Skeletal muscle satellite cell (primary cell): ENCODE results near the gene DNAI4.
A peak's percentile ranks its signal among the peaks of the same experiment; 100 is the strongest.
"Not testable (repeated sequence)": the region's sequence is repeated elsewhere in the genome, so short reads cannot be mapped to it uniquely, and the experiment has no call there.

Experiments
- H3K27me3 ChIP-seq: 2 replicates; pipeline ENCODE4 v1.7.0; 2013; ENCODE audit warnings: low read length; ENCODE audit not compliant: control insufficient read depth, insufficient read depth
- H3K36me3 ChIP-seq: 2 replicates; pipeline ENCODE4 v1.7.0; 2013; ENCODE audit warnings: mild to moderate bottlenecking, control low read depth, low read length; ENCODE audit not compliant: insufficient read depth
- H3K4me1 ChIP-seq: 2 replicates; pipeline ENCODE4 v1.7.0; 2013; ENCODE audit warnings: low read length; ENCODE audit not compliant: control insufficient read depth, insufficient read depth
- H3K4me2 ChIP-seq: 2 replicates; pipeline ENCODE4 v1.7.0; 2013; ENCODE audit warnings: mild to moderate bottlenecking, low read length
- H3K4me3 ChIP-seq: 2 replicates; pipeline ENCODE4 v1.7.0; 2013; ENCODE audit warnings: low read length
- H3K9ac ChIP-seq: 2 replicates; pipeline ENCODE4 v1.7.0; 2013; ENCODE audit warnings: mild to moderate bottlenecking, low read depth, low read length, moderate library complexity
- H3K9me3 ChIP-seq: replicated peaks from 2 replicates; pipeline ENCODE4 v1.7.0; 2013; ENCODE audit warnings: mild to moderate bottlenecking, control low read depth, low read length

DNAI4 gene

GRCh38 chr1:66872024-66872423 lies 52.6 kb downstream of the DNAI4 start:
- not testable (repeated sequence) for H3K27me3 ChIP-seq, H3K4me2 ChIP-seq, H3K4me1 ChIP-seq, H3K4me3 ChIP-seq, H3K36me3 ChIP-seq, H3K9me3 ChIP-seq, H3K9ac ChIP-seq

- Histone ChIP-seq H3K36me3 (no peaks in the 10 kb centered on the region), H3K9ac (no peak overlapping the region), H3K4me3 (no peak overlapping the region), H3K27me3 (no peaks in the 10 kb centered on the region), H3K4me1 (no peaks in the 10 kb centered on the region), H3K9me3 (no peaks in the 10 kb centered on the region), H3K4me2 (no peak overlapping the region)
These were observed 57.2 kb downstream of the DNAI4 start for GRCh38 chr1:66867501-66867900.

GRCh38 chr1:66860529-66860928 lies 64.1 kb downstream of the DNAI4 start:
- H3K9me3 ChIP-seq, result no peaks in the 10 kb centered on the region
- no peak overlapping the region for H3K9ac ChIP-seq
- no peaks in the 10 kb centered on the region for H3K36me3 ChIP-seq
- no peak overlapping the region for H3K4me3 ChIP-seq
- H3K4me2 ChIP-seq, result no peak overlapping the region
- no peaks in the 10 kb centered on the region for H3K4me1 ChIP-seq
- H3K27me3 ChIP-seq, result no peaks in the 10 kb centered on the region

GRCh38 chr1:66853379-66853778 lies 71.3 kb downstream of the DNAI4 start:
- H3K4me1 ChIP-seq, result no peaks in the 10 kb centered on the region
- no peaks in the 10 kb centered on the region for H3K36me3 ChIP-seq
- no peaks in the 10 kb centered on the region for H3K27me3 ChIP-seq
- no peak overlapping the region for H3K4me3 ChIP-seq
- no peak overlapping the region for H3K4me2 ChIP-seq
- no peak overlapping the region for H3K9ac ChIP-seq
- no peaks in the 10 kb centered on the region for H3K9me3 ChIP-seq

- Histone ChIP-seq H3K9me3 (no peaks in the 10 kb centered on the region), H3K4me3 (no peak overlapping the region), H3K9ac (no peak overlapping the region), H3K4me2 (no peak overlapping the region), H3K36me3 (no peaks in the 10 kb centered on the region), H3K4me1 (no peaks in the 10 kb centered on the region), H3K27me3 (no peaks in the 10 kb centered on the region)
These were observed 71.8 kb downstream of the DNAI4 start for GRCh38 chr1:66852870-66853269.

GRCh38 chr1:66850989-66851388 lies 73.7 kb downstream of the DNAI4 start:
- H3K4me1 ChIP-seq, result no peaks in the 10 kb centered on the region
- H3K27me3 ChIP-seq, result no peaks in the 10 kb centered on the region
- H3K9me3 ChIP-seq, result no peaks in the 10 kb centered on the region
- H3K4me3 ChIP-seq, result no peak overlapping the region
- H3K9ac ChIP-seq, result no peak overlapping the region
- H3K36me3 ChIP-seq, result no peaks in the 10 kb centered on the region
- H3K4me2 ChIP-seq, result no peak overlapping the region

GRCh38 chr1:66848193-66848592 lies 76.5 kb downstream of the DNAI4 start:
- Histone ChIP-seq H3K27me3 (no peaks in the 10 kb centered on the region), H3K36me3 (no peaks in the 10 kb centered on the region), H3K4me1 (no peaks in the 10 kb centered on the region), H3K4me2 (no peak overlapping the region), H3K4me3 (no peak overlapping the region), H3K9ac (no peak overlapping the region), H3K9me3 (no peaks in the 10 kb centered on the region)

GRCh38 chr1:66840929-66841328 lies 83.7 kb downstream of the DNAI4 start:
- H3K4me2 ChIP-seq, result no peak overlapping the region
- H3K36me3 ChIP-seq, result no peaks in the 10 kb centered on the region
- no peaks in the 10 kb centered on the region for H3K4me1 ChIP-seq
- H3K9ac ChIP-seq, result no peak overlapping the region
- no peaks in the 10 kb centered on the region for H3K9me3 ChIP-seq
- H3K4me3 ChIP-seq, result no peak overlapping the region
- H3K27me3 ChIP-seq, result no peaks in the 10 kb centered on the region

- H3K36me3 ChIP-seq, result no peaks in the 10 kb centered on the region
- H3K4me3 ChIP-seq, result no peak overlapping the region
- H3K27me3 ChIP-seq, result no peaks in the 10 kb centered on the region
- H3K4me1 ChIP-seq, result no peaks in the 10 kb centered on the region
- no peak overlapping the region for H3K9ac ChIP-seq
- no peak overlapping the region for H3K4me2 ChIP-seq
- no peaks in the 10 kb centered on the region for H3K9me3 ChIP-seq
These were observed 89.7 kb downstream of the DNAI4 start for GRCh38 chr1:66834926-66835325.

- Histone ChIP-seq H3K4me2 (no peak overlapping the region), H3K4me3 (no peak overlapping the region), H3K4me1 (no peaks in the 10 kb centered on the region), H3K36me3 (no peaks in the 10 kb centered on the region), H3K27me3 (no peaks in the 10 kb centered on the region), H3K9ac (no peak overlapping the region), H3K9me3 (no peaks in the 10 kb centered on the region)
These were observed 91.5 kb downstream of the DNAI4 start for GRCh38 chr1:66833112-66833511.

GRCh38 chr1:66831529-66832239 lies 93.0 kb downstream of the DNAI4 start:
- no peak overlapping the region for H3K9ac ChIP-seq
- H3K4me1 ChIP-seq, result no peaks in the 10 kb centered on the region
- H3K36me3 ChIP-seq, result no peaks in the 10 kb centered on the region
- peak overlapping the region; percentile 23 for H3K4me2 ChIP-seq
- H3K9me3 ChIP-seq, result no peaks in the 10 kb centered on the region
- no peaks in the 10 kb centered on the region for H3K27me3 ChIP-seq
- H3K4me3 ChIP-seq, result no peak overlapping the region

GRCh38 chr1:66824771-66825170 lies 99.9 kb downstream of the DNAI4 start:
- no peaks in the 10 kb centered on the region for H3K4me1 ChIP-seq
- H3K9me3 ChIP-seq, result no peaks in the 10 kb centered on the region
- H3K27me3 ChIP-seq, result no peaks in the 10 kb centered on the region
- no peak overlapping the region for H3K4me2 ChIP-seq
- H3K9ac ChIP-seq, result no peak overlapping the region
- no peaks in the 10 kb centered on the region for H3K36me3 ChIP-seq
- no peak overlapping the region for H3K4me3 ChIP-seq
